BE2C (cell line): ENCODE results near the gene RARB.

Experiments
- DNase-seq: peaks from one replicate; pipeline ENCODE4 v3.0.0-alpha.2; 2020
- H3K27me3 ChIP-seq: fragments of 250-450 bp; sonication (Bioruptor Pico); 2 replicates; pipeline ENCODE4 v1.5.1; 2020; ENCODE audit warnings: mild to moderate bottlenecking
- H3K36me3 ChIP-seq: fragments of 250-450 bp; sonication (Bioruptor Pico); 2 replicates; pipeline ENCODE4 v1.5.1; 2020; ENCODE audit warnings: mild to moderate bottlenecking
- H3K4me1 ChIP-seq: fragments of 250-450 bp; sonication (Bioruptor Pico); 2 replicates; pipeline ENCODE4 v1.5.1; 2020
- H3K4me3 ChIP-seq: 2 replicates; pipeline ENCODE4 v1.5.1; 2011; ENCODE audit warnings: low read depth, low read length
- H3K9me3 ChIP-seq: fragments of 250-450 bp; sonication (Bioruptor Pico); 2 replicates; pipeline ENCODE4 v1.5.1; 2020
- TF ChIP-seq, protein P1 (sequence below): IDR thresholded peaks from 2 replicates; pipeline ENCODE4 v1.5.1; 2012; ENCODE audit warnings: mild to moderate bottlenecking, low read depth, low read length

The RARB gene

GRCh38 chr3:25416176-25416575, 11.9 kb upstream of the RARB start:
- Histone ChIP-seq H3K4me1 (no peaks in the 10 kb centered on the region), H3K4me3 (no peak overlapping the region), H3K9me3 (no peaks in the 10 kb centered on the region), H3K27me3 (no peaks in the 10 kb centered on the region), H3K36me3 (no peaks in the 10 kb centered on the region)
- DNase-seq: no peak
- TF ChIP-seq, protein P1, sequence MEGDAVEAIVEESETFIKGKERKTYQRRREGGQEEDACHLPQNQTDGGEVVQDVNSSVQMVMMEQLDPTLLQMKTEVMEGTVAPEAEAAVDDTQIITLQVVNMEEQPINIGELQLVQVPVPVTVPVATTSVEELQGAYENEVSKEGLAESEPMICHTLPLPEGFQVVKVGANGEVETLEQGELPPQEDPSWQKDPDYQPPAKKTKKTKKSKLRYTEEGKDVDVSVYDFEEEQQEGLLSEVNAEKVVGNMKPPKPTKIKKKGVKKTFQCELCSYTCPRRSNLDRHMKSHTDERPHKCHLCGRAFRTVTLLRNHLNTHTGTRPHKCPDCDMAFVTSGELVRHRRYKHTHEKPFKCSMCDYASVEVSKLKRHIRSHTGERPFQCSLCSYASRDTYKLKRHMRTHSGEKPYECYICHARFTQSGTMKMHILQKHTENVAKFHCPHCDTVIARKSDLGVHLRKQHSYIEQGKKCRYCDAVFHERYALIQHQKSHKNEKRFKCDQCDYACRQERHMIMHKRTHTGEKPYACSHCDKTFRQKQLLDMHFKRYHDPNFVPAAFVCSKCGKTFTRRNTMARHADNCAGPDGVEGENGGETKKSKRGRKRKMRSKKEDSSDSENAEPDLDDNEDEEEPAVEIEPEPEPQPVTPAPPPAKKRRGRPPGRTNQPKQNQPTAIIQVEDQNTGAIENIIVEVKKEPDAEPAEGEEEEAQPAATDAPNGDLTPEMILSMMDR: no peak

GRCh38 chr3:25418596-25418995, 9.5 kb upstream of the RARB start:
- Histone ChIP-seq H3K4me1 (no peaks in the 10 kb centered on the region), H3K4me3 (no peak overlapping the region), H3K27me3 (no peaks in the 10 kb centered on the region), H3K9me3 (no peaks in the 10 kb centered on the region), H3K36me3 (no peaks in the 10 kb centered on the region)
- TF ChIP-seq, protein P1: no peak
- no peak for DNase-seq

GRCh38 chr3:25419251-25419650, 8.8 kb upstream of the RARB start:
- no peak for DNase-seq
- Histone ChIP-seq H3K36me3 (no peaks in the 10 kb centered on the region), H3K27me3 (no peaks in the 10 kb centered on the region), H3K9me3 (no peaks in the 10 kb centered on the region), H3K4me1 (no peaks in the 10 kb centered on the region), H3K4me3 (no peak overlapping the region)
- TF ChIP-seq, protein P1: no peak

DNA sequence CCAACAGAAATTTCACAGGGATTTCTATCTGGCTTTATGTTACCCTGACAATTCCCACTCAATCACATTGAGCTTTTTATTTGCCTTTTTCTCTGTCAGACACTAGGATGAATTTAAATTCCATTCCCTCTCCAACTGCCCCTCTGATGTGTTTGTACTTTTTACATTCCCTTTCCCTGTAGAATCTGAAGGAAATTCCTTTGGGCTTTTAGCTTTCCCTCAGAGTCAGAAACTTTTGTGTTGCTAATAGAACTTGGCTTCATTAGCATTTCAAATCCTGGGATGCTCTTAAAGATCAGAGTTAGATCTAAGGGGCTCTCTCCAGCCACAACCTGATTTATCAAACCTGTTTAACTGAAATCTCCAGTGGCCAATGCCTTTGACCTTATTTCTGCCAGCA, 7.9 kb upstream of the RARB start:
- H3K4me1 ChIP-seq: no peaks in the 10 kb centered on the region
- H3K4me3 ChIP-seq: no peak overlapping the region
- H3K36me3 ChIP-seq: no peaks in the 10 kb centered on the region
- no peaks in the 10 kb centered on the region for H3K9me3 ChIP-seq
- TF ChIP-seq, protein P1: no peak
- H3K27me3 ChIP-seq: peaks cover 3% of the 10 kb centered on the region; the same call in 1 of the 2 replicates
- DNase-seq: no peak

DNA sequence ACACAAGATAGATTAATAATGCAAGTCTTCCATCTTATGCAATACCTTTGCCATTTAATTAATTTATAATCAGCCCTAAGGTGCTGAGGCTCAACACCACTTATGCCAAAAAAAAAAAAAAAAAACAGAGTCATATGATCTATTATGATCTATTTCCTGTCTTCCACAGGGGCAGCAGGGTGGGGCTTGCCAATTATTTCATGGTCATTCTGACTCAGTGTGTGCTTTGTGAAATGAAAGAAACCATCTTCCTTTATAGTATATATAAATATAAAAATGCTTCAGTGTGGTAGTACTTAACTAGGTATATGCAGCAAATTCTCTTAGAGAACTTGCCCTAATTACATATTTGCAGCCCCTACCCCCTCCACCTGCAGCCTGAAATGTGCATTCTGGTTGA, 7.2 kb upstream of the RARB start:
- no peaks in the 10 kb centered on the region for H3K36me3 ChIP-seq
- DNase-seq: no peak
- H3K27me3 ChIP-seq: peaks cover 3% of the 10 kb centered on the region; the same call in 1 of the 2 replicates
- TF ChIP-seq, protein P1: no peak
- no peaks in the 10 kb centered on the region for H3K9me3 ChIP-seq
- no peaks in the 10 kb centered on the region for H3K4me1 ChIP-seq
- no peak overlapping the region for H3K4me3 ChIP-seq

DNA sequence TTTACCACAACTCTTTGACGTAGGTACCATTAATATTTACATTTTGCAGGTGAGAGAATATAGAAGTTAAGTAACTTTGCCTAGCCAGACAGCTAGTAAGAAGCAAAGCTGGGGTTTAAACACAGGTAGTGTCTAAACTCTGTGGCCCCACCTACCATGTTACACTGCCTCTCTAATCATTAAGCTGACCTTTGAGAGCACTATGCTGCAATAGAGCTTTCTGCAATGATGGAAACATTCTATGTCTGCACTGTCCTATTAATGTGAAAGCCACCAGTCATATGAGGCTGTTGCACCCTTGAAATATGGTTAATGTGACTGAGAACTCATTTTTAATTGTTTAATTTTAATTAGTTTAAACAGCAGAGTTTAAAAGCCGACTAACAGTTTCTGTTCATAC, 6.3 kb upstream of the RARB start:
- H3K36me3 ChIP-seq: no peaks in the 10 kb centered on the region
- H3K9me3 ChIP-seq: no peaks in the 10 kb centered on the region
- no peak overlapping the region for H3K4me3 ChIP-seq
- no peaks in the 10 kb centered on the region for H3K4me1 ChIP-seq
- TF ChIP-seq, protein P1: no peak
- no peak for DNase-seq
- H3K27me3 ChIP-seq: peaks cover 3% of the 10 kb centered on the region; the same call in 1 of the 2 replicates
